NCI-H2029 (cell line): ENCODE measurements around the gene BAAT.
"Not testable (repeated sequence)": the region's sequence is repeated elsewhere in the genome, so short reads cannot be mapped to it uniquely, and the experiment has no call there.

Experiments
- DNase-seq: peaks from one replicate; lab custom pipeline; 2025; lab: John Stamatoyannopoulos, UW

Gene BAAT

DNA sequence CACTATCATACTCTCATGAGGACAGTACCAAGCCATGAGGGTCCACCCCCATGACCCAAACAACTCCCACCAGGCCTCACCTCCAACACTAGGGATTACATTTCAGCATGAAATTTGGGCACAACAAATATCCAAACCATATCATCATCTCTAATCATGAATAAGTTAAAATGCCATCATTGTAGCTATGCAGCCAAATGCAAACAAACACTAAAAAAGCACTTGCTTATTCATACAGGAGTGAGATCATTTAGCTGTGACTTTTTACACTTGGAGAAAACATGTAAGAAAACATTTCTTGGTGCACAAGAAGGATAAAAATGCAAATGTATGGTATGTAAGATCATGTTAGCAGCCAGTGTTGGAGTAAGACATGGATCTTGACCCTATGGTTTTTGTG is 24.2 kb downstream of the BAAT start:
- DNase-seq: no peak

DNA sequence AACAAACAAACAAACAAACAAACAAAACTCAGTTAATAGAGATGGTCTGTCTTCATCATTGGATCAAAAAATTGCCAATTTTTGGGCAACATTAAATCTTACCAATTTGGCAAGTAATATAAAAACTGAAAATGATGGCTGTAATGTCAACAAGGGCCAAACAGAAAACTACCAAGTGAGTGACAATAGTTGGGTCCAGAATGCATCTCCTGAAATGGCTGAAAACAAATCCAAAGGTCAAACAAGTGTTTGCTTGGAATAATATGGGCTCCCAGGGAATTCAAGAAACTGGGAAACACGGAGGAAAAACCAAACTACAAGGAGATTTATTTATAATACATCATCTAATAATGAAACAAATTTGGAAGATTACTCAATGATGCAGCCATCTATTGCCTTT is 25.1 kb downstream of the BAAT start:
- no peak for DNase-seq

DNA sequence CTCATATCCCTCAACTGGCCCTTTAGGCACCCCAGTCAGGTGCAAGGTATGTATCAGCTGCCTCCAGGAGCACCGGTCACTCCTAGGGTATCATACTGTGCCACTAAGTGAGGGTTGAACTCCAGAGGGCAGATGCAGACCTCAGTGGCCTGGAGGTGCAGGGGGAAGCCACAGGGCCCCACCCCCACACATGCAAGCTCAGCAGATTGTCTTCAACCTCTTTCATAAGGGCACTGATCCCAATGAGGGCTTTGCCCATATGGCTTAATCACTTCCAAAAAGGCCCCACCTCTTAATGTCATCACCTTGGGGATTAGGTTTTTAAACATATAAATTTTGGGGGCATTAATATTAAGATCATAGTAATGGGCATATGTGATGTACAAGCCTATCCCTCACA is 28.2 kb downstream of the BAAT start:
- DNase-seq: no peak

DNA sequence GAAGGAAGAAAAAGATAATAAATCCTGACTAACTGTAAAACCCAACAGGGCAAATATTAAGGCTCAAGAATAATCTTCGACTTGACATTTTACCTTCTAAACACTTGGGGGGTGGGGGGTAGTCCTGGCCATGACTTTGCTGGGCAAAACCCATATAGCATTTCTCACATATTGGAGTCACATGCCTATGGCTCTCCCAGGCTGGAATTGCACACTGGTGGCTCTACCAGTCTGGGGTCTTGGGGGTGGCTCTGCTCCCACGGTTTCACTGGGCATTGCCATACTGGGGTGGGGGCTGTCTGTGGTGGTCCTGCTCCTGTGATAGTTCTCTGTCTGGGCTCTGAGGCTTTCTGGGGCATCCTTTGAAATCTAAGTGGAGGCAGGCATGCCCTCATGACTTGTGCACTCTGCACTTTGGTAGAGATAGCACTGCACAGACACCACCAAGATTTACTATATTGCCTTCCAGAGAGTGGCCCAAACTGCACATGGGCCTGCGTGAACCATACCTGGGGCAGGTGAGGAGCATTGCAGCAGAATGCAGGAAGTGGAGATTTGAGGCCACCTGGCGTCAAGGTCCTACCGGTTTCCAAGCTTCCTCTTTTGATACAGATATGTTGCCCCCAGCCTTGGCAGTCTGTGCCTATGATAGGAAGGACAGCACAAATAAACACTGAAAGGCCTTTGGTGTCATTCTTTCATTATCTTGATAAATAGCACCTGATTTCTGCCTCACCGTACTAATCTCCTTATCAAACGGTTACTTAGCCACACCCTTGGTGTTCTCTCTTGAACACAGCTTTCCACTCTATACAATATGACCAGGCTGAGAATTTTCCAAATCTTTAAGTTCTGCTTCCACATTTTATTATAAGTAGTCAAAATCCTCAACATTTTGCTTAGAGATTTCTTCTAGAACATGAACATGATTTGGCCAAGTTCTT is 29.8 kb downstream of the BAAT start:
- no peak for DNase-seq

DNA sequence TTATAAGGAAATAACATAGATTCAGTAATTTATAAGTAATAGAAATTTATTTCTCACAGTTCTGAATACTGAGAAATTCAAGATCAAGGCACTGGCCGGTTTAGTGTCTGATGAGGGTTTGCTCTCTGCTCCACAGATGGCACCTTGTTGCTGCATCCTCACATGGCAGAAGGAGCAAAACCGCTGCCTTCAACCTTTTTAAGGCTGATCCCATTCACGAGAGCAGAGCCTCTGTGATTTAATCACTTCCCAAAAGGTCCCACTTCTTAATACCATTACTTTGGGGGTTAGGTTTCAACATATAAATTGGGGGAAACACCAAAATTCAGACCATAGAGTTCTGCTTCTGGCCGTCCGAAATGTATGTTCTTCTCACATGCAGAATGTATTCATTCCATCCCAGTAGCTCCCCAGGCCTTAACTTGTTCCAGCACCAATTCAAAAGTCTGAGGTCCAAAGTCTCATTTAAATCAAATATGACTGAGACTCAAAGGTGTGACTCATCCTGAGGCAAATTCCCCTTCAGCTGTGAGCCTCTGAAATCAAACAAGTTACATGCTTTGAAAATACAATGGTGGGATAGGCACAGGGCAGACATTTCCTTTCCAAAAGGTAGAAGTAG is 30.6 kb downstream of the BAAT start:
- DNase-seq: no peak

DNA sequence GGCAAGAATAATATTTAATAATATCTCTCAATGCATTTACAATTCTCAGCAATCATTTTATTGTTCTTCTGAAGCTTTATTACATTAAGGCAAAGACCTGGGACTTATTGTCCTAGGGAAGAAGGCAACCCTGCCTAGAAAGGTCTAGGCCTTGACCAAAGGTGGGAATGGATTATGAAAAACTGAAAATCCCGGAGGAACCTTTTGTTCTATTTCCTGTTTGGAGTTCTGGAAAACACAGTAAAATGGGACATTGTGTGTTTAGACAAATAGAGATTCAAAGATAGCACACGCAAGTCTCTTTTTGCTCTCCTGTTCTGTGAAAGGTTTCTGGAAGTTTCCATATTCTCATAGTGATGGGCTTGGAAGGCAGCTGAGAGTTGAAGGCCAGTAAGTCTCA is 31.1 kb downstream of the BAAT start:
- DNase-seq: no peak

DNA sequence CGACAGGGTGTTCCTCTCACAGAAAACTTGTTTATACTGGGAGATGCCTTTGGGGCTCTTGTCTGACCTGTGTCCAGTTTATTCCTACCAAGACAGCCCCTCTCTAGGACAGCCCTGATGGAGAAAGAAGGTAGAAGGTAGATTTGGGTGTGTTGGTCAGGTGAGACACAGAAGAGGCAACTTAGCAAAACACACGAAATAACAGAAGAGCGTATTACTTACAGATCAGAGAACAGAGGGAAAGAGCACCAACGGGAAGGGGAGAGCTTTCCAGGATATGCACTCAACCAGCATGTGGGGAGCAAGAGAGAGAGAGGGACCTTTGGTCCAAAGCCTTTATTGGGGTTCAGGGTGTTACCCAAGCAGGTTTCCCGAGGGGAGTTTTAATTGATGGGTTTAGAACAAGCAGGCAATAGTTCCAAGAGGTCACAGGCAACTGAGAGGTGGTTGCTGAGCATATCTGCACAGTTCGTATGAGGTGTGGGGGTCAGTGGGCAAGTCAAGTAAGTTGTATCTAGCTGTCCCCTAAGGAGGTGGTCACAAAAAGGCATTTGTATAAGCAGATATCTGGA is 31.8 kb downstream of the BAAT start:
- DNase-seq: no peak

DNA sequence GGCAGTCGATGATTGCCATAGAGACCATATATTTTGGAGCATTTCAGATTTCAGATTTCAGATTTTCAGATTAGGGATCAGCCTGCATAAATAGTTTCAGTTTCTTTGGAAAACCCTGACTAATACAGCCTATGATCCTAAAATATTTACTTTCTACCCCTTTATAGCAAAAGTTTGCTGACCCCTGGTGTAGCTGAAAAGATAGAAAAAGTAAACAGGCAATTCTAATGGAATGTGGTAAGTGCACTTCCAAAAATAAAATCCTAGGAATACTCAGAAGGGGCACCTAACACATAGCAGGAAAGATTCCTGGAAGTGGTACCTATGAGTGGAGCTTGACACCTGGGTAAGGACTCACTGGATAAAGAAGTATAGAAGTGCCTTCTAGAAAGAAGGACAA is 34.5 kb downstream of the BAAT start:
- DNase-seq: no peak

DNA sequence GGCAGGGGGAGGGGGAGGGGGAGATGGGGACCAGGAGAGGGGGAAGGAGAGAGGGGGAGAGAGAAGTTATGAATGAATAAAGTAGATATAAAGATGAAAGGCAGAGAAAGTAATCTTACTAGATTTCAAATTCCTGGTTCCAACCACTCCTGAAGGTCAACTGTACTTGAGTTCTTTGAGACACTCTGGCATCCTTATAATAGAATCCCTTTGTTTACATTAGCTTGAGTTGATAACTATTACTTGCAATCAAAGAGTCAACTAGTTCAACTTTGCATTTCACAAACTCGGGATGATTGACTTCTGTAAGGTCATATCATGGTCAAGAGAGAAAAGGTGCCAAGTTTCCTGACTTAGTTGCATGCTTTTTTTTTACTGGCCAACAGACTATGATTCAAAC is 42.2 kb downstream of the BAAT start:
- no peak for DNase-seq

DNA sequence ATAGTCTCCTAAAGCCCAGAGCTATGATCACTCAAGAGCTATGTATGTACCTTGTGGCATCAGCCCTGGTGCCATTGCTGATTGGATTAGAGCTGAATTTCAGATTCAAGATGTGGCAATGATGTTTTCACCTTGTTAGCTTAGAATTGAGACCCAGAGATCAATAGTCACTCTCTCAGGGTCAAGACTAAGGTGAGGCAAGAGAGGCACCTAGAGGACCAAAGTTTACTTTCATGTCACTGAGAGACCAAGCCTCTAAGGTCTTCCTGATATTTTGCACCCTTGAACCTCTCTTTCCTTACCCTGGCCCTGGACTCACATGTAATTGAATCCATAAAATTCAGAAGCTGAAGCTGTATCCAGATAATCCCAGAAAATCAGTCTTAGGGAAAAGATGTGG is 42.8 kb downstream of the BAAT start:
- DNase-seq: no peak

DNA sequence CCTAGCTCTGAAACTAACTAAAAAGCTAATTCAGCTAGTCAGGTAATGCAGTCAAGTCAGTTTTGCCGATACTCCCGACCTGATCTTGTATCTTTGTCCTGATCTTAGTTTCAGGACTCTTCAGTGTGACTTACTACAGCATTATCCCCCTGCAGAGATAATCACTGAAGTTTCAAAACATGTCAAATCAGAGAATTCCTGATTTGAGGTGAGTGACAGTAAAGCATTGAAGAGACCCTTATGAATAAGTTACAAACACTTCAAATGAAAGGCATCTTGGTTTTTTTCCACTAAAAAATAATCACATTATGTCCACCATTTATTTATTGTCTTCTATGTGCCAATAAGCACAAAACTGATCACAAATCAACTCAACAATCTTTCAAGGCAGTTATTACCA is 47.6 kb downstream of the BAAT start:
- DNase-seq: no peak

DNA sequence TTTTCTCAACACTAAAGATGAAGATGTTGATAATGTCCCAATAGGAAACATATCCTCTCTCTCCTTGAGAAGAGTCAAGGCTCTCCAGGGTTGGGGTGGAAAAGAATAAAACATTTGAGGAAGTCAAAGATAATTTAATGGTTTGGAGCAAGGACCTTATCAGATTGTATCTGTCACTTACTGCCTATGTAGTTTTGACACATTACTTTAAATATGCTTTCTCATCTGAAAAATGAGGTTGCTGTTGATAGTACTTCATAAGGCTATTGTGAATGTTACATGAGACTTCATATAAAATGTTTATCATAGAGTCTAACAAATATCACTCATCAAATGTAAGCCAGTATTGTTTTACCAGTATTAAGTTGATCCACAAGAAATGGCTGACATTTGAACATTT is 48.7 kb downstream of the BAAT start:
- no peak for DNase-seq

DNA sequence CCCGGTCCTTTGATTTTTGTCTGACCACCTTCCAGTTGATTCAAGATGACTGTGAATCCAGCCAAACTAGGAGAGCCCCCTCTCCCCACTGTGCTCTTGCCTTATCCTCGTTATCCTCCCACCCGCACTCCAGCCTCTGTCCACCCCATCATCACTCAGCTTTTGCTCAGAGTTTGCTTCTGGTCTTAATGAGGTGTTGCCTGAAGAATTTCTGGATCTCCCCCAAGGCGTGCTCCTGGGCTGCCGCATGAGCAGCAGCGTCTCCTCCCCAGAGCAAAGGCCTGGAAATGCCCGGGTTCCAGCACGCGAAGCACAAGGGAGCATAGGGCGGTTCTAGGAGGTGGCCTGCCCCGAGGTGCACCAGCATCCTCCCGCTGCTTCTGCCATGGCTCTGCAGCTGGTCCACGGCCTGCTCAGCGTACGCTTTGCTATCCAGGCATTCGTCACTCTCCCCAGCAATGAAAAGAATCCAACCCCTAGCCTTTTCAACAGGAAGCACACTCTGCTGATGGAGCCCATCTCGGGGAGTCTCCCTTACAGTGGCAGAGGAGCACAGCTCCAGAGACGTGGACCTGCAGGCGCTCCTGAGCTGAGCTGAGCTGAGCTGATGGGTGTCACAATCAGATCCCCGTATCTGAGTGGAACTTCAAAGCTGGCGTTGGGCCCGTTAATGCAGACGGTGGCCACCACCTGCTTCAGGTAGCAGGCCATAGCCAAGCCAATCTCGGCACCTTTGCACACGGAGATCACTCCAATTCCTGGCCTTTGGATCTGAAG is 50.7 kb downstream of the BAAT start:
- peak; percentile 3 for DNase-seq

DNA sequence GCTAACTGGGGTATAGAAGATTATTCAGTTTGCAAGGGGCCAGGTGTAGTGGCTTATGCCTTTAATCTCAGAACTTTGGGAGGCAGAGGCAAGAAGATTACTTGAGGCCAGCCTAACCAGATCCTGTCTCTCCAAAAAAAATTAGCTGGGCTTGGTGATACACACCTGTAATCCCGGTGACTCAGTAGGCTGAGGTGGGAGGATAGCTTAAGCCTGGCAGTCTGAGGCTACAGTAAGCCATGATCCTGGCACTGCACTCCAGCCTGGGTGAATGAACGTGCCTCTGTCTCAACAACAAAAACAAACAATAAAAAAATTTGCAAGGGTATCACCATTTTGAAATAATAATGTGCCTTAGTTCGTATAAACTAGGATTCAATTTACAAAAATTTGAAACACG is 51.3 kb downstream of the BAAT start:
- DNase-seq: no peak

DNA sequence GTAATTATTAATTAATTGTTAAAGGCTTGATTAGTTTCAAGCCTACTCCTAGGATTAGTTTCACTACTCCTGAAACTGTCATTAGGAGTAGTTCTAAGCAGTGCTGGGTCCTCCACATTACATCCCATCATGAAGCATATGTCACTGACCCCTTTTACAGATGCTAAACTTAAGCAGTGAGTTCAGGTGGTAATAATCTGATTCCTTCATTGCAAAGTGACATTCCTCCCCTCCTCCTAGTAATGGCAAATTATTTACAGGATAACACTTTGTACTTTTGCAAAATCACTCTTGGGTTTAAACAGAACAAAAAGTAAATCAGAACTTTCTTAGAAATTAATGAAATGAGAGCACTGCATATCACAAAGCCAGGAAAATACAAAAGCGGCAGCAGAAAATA is 52.4 kb downstream of the BAAT start:
- DNase-seq: no peak

DNA sequence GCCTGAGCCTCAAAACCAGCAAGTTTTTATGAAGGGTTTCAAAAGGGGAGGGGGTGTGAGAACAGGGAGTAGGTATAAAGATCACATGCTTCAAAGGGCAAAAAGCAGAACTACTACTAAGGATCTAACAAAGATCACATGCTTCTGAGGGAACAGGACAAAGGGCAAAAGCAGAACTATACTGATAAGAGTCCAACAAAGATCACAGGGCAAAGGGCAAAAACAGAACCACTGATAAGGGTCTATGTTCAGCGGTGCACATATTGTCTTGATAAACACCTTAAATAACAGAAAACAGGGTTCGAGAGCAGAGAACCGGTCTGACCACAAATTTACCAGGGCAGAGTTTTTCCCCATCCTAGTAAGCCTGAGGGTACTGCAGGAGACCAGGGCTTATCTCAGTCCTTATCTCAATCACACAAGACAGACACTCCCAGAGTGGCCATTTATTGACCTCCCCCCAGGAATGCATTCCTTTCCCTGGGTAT is 57.3 kb downstream of the BAAT start:
- DNase-seq: not testable (repeated sequence)

DNA sequence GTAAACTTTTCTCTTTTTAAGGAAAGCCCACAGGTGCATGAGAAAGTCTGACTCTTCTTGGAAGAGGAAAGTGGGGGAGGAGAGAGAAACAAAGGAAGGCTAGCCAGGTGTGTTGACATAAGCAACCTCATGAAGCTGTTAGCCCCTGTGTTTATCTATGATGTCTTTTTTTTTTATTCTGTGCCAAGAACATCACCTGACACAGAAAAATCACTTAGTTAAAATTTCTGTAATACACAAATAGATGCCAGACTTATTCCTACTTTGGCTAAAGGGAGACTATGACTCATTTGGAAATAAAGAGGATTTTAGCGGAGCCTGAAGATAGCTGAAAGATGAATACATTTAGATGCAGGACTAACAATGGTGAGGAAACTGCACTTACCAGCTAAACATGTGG is 58.3 kb downstream of the BAAT start:
- peak; percentile 64 for DNase-seq

DNA sequence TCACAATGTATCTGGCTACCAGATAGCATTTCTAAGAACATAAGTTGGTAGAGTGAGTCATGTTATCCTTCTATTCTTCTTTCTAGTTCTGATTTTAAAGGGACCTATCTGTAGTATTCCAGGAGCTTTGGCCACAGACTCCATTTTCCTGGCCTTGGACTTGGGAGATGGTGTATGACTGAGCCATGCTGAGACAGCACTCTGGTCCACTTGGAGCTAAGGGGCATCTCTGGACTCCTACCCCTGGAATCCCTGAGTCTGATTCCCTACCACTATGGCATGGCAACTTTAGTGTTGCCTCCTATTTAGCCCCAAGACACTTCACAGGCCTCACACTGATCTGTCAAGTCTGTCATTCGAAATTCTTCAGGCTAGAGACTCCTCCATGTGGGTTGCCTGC is 58.8 kb downstream of the BAAT start:
- no peak for DNase-seq

DNA sequence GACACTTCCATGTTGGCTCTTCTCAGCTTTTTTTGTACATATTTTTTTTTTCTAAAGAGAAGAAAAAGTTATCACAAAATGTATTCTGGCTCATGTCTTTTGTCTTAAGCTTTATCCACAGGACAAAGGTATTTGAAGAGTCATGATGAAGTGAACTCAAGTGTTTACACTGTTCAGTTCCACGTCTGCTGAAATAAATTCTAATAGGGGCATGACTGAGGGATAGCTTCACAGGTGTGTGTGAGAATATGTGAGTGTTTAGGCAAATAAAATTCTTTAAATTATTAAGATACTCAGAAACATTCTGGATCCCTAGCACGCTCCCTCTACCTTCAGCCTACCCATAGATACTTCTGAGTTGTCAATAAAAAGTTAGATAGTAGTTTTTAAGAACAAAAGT is 59.8 kb downstream of the BAAT start:
- DNase-seq: peak; percentile 13

DNA sequence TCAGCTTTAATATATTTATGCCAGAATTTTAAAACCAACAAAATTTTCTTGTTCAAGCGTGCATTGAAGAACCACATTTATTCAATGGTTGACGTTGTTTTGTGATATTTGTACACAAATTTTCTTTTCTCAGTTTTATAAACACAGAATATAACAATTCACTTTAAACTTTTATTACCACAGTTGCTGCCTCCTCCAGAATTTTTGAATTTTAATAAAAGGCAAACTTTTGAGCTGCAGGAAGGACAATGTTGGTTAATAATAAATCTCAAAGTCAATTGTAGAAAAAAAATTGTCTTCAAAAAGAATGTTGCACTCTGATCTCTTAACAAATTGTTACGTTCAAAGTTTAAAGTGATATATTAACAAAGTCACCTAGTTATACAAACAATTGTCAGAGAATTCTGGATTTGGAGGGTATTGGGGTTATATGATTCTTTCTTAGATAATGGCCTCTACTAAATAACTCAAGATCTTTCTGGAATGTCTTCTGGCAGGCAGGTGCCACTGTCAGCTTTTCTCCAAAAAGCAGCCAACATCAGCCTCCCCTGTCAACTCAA is 60.5 kb downstream of the BAAT start:
- no peak for DNase-seq

DNA sequence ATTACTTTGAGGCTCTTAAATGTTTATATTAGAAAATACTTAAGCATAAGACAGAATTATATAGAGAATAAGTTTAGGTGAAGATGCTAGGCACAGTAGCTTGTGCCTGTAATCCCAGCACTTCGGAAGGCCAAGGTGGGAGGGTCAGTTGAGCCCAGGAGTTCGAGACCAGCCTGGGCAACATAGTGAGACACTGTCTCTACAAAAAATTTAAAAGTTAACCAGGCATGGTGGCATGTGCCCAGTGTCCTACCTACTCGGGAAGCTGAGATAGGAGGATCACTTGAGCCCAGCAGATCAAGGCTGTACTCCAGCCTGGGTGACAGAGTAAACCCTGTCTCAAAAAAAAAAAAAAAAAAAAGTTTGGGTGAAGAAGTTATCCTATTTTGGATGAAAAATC is 61.7 kb downstream of the BAAT start:
- DNase-seq: no peak

DNA sequence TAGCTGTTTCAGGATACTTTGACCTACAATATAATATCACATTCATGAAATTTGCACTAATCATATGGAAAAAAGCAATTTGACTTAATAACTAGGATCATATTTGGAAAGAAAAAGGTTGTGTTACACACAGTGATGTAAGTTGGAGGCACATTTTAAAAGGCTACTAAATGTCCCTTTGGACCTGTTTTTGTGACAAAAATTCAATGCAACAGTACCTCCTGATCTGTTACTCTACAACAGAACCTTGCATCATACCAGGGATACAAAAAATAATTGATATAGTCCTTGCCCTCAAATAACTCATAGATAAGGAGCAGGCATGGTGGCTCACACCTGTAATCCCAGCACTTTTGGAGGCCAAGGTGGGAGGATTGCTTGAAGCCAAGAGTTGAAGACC is 67.1 kb downstream of the BAAT start:
- no peak for DNase-seq
